SH-SY5Y (cell line): ENCODE results near the gene FBXL7.

ENCODE experiments used
- GATA2 ChIP-seq: IDR thresholded peaks from 2 replicates; pipeline ENCODE4 v1.6.1; 2011; ENCODE audit warnings: mild to moderate bottlenecking, low read depth, low read length
- GATA3 ChIP-seq: IDR thresholded peaks from 2 replicates; pipeline ENCODE4 v1.6.1; 2011; ENCODE audit warnings: low read depth, mild to moderate bottlenecking, low read length, moderate library complexity

GRCh38 chr5:15502208-15502607 lies 2.2 kb downstream of the FBXL7 start:
- no peak for TF ChIP-seq GATA2
- no peak for TF ChIP-seq GATA3
